ENCODE data around the gene DDX42.
A peak's percentile ranks its signal among the peaks of the same experiment; 100 is the strongest.
"Not testable (repeated sequence)": the region's sequence is repeated elsewhere in the genome, so short reads cannot be mapped to it uniquely, and the experiment has no call there.

The DDX42 gene

DNA sequence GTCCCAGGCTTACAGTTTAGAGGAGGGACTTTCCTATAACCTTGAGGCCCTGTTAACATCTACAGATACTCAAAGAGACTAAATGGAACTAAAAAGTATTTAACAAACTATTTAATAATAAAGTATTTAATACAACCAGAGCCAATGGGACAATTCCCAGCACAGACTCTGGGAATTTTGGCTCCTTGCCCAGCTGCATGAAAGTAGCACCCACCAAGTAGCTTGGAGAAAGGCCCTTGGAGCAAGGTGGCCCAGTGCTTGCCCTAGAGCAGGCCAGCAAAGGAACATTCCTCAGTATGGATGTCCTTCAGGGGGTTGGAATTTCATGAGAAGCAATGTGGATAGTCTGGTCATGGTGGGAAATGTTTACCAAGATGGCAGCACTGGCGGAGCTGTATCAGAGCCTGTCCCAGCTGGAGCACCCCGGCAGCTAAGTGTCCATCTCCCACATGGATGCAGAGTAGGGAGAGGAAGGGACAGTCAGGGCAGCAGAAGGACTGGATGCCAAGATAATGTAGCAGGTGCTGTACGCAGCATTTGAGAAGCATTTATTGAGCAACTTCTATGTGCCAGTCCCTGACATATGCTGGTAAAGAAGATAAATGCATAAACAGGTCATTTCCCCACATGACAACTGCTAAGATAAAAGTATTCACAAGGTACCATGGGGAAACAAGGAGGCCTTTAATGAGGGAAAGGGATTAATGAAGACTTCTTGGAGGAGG is 73.7 kb downstream of the DDX42 start:
- no peak for DNase-seq
- intact Hi-C loops (cut with DNase I), result no loop called here

GRCh38 chr17:63848834-63849689 is 75.1 kb downstream of the DDX42 start:
- DNase-seq, result peak; percentile 79 to 96 (median 93)
- intact Hi-C loops (cut with DNase I), result no loop called here

GRCh38 chr17:63850401-63850800 is 76.4 kb downstream of the DDX42 start:
- intact Hi-C loops (cut with DNase I), result no loop called here
- DNase-seq, result no peak

- no peak for DNase-seq
- intact Hi-C loops (cut with DNase I), result no loop called here
Observed at GRCh38 chr17:63853260-63853659, 79.3 kb downstream of the DDX42 start.

- no peak for DNase-seq
- intact Hi-C loops (cut with DNase I), result no loop called here
Observed at GRCh38 chr17:63854709-63855108, 80.7 kb downstream of the DDX42 start.

- no peak for DNase-seq
- intact Hi-C loops (cut with DNase I), result no loop called here
Observed at GRCh38 chr17:63855185-63855584, 81.2 kb downstream of the DDX42 start.

DNA sequence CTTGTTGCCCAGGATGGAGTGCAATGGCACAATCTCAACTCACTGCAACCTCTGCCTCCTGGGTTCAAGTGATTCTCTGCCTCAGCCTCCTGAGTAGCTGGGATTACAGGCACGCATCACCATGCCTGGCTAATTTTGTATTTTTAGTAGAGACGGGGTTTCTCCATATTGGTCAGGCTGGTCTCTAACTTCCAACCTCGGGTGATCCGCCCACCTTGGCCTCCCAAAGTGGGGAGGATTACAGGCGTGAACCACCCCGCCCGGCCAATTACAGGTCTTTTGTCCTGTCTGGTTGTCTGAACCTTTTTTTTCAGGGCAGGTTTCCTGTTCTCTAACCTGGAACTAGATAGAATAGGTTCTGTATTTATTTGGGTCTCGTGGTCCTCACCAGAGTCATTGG is 82.5 kb downstream of the DDX42 start:
- DNase-seq; intact Hi-C loops (cut with DNase I): not testable (repeated sequence)

GRCh38 chr17:63859257-63859656 is 85.3 kb downstream of the DDX42 start:
- no peak for DNase-seq
- intact Hi-C loops (cut with DNase I), result no loop called here

DNA sequence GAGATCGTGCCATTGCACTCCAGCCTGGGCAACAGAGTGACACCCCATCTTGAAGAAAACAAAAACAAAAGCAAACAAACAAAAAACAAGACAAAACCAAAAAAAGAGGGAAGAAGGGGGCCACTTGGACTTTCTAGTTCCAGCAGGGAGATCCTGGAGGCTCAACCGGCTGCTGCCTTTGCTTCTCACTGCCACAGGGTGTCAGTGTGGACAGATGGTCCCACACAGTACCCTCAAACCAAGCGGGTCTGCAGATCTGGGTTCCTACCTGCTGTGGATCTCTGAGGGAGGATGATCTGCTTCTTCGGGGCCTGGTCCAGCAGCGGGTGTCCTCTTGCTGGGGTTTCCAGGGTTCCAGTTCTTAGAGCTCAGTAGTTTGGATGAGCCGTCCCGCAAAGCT is 92.7 kb downstream of the DDX42 start:
- DNase-seq; intact Hi-C loops (cut with DNase I): not testable (repeated sequence)
